HUES64 (cell line): ENCODE data around the gene NBPF1.
A peak's percentile ranks its signal among the peaks of the same experiment; 100 is the strongest.
"Not testable (repeated sequence)": the region's sequence is repeated elsewhere in the genome, so short reads cannot be mapped to it uniquely, and the experiment has no call there.

Source experiments
- H3K27ac ChIP-seq: 2 replicates; pipeline ENCODE4 v1.7.0; 2013; ENCODE audit warnings: low read depth, low read length, inconsistent platforms
- H3K27me3 ChIP-seq: 2 replicates; pipeline ENCODE4 v1.6.1; 2013; ENCODE audit warnings: mild to moderate bottlenecking, low read length; ENCODE audit not compliant: insufficient read depth
- H3K36me3 ChIP-seq: 2 replicates; pipeline ENCODE4 v1.6.1; 2013; ENCODE audit warnings: mild to moderate bottlenecking, low read length; ENCODE audit not compliant: insufficient read depth
- H3K4me1 ChIP-seq: 2 replicates; pipeline ENCODE4 v1.6.1; 2013; ENCODE audit warnings: mild to moderate bottlenecking, low read length, moderate library complexity; ENCODE audit not compliant: insufficient read depth
- H3K4me3 ChIP-seq: 2 replicates; pipeline ENCODE4 v1.5.1; 2013; ENCODE audit warnings: mild to moderate bottlenecking, low read length, moderate library complexity
- H3K9ac ChIP-seq: 2 replicates; pipeline ENCODE4 v1.6.1; 2013; ENCODE audit warnings: mild to moderate bottlenecking, low read depth, low read length
- H3K9me3 ChIP-seq: 2 replicates; pipeline ENCODE4 v1.6.1; 2013; ENCODE audit warnings: low read depth, low read length; ENCODE audit not compliant: insufficient read depth
- WGBS: fragments of 150-250, 120-280 bp; methylation state at CpG from one replicate; pipeline ENCODE4 v1.1.7; 2013; ENCODE audit warnings: missing lambda C conversion rate; 5-methylcytosine and 5-hydroxymethylcytosine counted together

NBPF1 gene

GRCh38 chr1:16513412-16514106 is 99.8 kb downstream of the NBPF1 start:
- peak overlapping the region; percentile 39 for H3K4me3 ChIP-seq
- peak overlapping the region; percentile 58; the same call in 1 of the 2 replicates for H3K9ac ChIP-seq

GRCh38 chr1:16512624-16513411 is 100.5 kb downstream of the NBPF1 start:
- not testable (repeated sequence) for H3K27ac ChIP-seq, H3K9ac ChIP-seq, H3K4me1 ChIP-seq, H3K9me3 ChIP-seq, H3K27me3 ChIP-seq, H3K36me3 ChIP-seq, H3K4me3 ChIP-seq
- WGBS, result 95% methylated on average over 7 of the region's 15 CpGs

More at GRCh38 chr1:16513412-16514106, 99.8 kb downstream of the NBPF1 start:
- not testable (repeated sequence) for H3K9me3 ChIP-seq, H3K4me1 ChIP-seq, H3K27me3 ChIP-seq, H3K27ac ChIP-seq, H3K36me3 ChIP-seq
- WGBS, result under 1% methylated on average over 9 of the region's 26 CpGs
